GM18861 (cell line): Measurements from ENCODE around the gene SEMA6A.

Source experiments
- ATAC-seq: cut with Tn5 transposase; IDR thresholded peaks from one replicate; pipeline ENCODE4 v1.9.1; 2021; ENCODE audit not compliant: unreplicated experiment

Gene SEMA6A

DNA sequence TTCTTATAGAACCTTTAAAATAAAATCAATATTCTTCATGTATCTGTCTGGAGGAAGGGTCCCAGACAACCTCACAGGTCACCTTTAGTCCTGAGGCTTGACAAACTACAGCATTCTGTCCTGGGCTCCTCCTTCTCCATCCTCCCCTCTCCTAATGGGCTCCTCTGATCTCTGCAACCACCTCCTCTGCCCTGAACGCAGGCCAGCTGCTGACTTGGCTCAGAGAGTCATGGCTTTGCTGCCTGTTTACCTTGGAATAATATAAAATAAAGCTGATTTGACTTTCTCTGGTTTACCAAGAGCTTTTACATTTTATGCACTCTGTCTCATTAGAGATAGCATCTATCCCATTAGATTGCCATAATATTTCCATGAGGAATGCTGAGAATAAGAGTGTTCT lies 159.4 kb downstream of the SEMA6A start:
- ATAC-seq: no peak

DNA sequence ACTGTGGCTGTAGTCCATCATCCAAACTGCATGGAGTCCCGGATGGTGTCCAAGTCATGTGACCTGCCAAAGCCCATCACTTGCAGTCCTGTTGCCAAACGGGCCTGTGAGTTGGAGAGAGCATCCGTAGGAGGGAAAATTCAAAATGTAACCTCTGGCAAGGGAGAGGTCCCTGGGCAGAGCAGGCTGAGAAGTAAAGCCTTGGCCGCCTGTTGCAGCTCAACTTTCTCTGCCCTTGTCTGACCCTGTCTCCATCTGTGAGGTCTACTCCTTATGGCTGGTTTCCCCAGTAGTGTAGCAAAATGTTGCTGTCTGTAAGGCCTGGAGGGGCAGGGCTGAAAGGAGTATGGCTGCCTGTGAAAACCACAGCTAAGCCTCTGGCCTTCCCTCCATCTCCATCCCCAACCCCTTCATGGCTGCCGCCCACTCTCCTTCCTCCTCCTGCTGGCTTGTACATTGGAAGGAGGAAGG lies 163.5 kb downstream of the SEMA6A start:
- ATAC-seq: no peak

DNA sequence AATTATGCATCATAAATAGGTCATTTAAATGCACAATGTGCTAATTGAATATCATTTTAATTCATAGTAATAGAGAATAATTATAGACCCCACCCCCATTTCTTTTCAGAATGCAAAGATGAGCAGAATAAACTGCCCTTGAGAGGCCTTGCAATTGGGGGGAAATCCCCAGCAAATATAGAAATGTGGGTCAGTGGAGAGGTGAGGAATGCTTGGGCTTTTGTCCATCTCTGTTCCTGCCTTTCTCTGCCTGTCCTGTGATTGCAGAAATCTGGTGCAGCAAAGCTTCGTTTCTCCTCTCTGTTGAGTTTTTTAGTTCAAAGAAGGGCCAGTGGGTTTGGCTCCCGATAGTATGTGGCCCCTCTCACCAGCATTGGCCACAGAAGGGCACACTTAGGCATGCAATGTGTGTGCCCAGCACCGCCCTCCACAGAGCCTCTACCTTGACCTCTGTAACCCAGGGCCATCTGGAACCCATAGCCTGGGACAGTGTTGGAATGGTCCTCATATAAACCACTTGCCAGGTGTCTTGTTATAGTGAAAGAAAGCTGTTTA lies 164.2 kb downstream of the SEMA6A start:
- no peak for ATAC-seq

DNA sequence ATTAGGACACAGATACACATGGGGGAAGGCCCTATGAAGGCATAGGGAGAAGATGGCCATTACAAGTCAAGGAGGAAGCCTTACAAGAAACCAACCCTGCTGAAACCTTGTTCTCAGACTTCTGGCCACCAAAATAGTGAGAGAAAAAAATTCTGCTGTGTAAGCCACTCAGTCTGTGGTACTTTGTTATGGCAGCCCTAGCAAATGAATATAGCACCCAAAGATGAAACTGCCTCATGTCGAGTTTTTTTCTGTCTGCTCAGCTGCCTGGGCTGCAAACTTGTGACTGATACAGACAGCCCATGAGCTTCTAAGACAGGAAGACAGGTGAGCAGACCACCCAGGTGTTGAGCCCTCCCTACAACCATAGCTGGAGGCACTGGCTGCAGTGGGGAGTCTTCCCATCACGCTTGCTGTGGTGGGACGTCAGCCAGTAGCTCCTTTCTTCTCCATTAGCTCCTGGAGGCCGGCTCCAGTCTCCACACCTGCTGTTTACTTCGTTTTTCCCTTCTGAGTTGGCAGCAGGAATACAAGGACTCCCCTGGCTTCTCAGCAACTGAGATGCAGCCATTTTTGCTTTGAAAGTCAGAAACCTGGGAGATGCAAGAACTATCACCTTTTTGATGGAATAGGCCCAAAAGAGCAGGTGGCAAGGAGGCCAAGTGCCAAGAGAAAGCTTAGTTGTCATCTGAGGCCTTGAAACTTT lies 164.9 kb downstream of the SEMA6A start:
- ATAC-seq: no peak

DNA sequence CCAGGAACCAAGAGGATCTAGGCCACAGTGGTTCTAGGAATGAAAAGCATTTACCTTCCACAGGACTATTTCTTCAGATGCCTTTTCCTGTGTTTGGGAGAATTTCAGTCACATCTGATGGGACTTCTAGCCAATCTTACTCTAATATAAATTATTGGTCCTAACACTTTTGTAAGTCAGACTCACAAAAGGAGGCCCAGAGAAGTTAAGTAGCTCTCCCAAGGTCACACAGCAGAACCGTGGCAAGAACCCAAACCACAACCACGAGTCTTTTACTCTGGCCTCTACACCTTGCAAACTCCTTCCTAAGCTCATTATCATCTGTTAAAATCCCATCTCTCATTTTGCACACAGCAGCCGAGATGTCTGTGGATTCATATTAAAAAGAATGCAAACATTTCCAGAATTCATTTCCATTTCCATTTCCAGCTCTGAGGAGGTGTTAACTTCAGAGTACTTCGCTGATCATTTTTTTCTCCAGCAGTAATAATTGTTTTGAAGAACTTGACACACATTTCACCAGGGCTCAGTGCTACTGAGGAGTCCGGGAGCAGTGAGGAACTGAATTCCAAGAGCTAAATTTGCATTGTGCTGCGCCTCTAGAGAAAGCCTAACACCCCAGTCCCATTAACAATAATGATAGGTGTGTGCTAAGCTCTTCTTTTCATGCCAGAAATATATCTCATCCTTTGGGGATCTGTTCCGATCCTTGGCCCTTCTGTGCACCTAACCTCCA lies 168.1 kb downstream of the SEMA6A start:
- ATAC-seq: no peak

DNA sequence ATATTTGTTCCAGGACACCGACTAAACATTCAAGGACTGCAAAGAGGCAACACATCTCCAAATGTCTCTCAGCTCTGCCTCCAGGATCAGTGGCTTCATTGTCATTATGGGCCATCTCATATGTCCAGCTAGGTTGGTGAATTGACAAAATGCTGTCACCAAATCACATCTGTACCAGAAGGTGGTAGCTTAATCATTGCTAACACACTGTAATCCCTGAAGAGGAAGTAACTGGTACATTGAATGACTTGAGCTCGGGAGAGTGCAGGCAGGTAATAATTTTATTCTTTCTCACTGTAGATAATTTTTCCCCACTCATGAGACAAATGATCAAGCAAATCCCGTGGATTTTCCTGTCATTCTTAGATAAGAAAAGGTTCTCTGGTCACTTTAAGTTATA lies 169.8 kb downstream of the SEMA6A start:
- ATAC-seq: peak; percentile 90

DNA sequence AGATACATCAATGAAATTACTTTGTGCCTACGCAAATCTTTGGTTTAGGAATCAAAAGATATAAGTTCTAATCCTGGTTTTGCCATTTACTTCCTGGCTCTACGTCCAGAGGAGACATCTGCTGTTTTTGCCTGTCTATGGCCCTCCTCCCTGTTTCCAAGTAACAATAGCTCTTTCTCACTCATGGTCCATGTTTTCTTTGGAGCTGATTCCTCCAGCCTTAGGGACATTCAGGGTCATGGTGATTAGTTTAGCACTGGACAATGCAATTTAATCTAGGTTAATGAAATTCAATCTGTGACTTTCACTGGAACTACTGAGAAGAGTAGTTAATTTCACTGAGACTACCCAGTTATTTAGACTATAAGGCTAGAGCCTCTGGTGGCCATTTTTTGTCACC lies 170.6 kb downstream of the SEMA6A start:
- no peak for ATAC-seq

DNA sequence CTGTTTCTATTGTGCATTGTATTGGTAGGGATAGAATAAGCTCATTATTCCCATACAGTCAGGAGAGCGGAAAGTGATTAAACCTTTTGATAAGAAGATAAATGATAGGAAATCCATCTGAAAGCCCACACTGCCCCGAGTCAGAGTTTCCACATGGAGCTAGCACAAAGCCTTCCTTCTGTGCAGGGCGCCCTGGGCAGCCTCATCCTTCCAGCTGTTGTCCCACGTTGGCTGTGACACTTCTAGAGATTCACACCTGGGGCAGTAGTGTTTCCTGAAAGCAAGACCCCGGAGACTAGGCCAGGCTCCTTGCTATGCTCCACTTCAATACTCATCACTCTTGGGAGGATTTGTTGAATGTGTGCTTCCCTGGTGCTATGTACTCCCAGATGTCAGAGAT lies 172.4 kb downstream of the SEMA6A start:
- ATAC-seq: no peak

DNA sequence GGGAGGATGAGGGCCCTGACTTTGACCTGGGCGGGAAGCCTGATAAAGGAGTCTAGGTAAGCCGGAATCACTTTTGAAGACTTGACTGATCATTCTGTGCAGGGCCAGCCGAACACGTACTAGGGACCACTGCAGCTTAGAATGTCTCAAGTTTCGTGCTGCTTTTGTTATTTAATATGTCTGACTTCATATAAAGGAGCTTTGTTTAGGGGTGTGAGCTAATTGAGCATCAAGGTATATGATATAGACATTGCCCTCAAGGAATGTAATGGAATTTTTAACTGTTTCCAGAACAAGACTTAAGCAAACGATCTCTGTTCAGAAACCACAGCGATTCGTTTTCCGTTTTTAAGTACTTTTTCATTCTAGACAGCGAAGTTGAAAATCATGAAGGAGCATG lies 173.0 kb downstream of the SEMA6A start:
- ATAC-seq: no peak

DNA sequence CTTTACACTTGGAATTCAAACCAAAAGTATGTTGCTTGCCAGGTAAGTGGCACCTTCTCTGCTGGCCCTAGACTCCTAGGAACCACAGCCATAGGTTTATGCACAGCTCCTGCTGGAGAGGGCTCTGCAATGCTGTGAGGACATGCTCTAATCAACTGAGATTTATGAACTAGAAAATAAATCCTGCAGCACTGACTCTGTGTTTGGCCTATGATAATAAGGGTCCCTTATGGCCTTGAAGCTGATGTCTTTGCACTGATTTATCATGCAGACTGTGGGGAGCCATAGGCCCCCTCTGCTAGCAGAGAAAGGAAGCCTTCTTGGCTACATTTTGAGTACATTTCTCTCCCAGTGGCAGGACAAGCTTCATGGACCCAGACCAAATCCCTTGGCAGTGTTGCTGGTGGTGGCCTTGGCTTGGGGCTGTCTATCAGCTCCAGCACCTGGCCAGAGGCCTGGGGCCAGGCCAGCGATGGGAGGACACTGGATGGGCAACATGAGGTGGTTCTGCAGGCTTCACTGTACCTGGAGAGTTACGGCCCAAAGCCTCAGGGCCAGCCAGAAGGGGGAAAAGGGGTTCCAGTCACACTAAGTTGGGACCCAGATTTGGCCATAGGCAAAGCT lies 178.0 kb downstream of the SEMA6A start:
- no peak for ATAC-seq

DNA sequence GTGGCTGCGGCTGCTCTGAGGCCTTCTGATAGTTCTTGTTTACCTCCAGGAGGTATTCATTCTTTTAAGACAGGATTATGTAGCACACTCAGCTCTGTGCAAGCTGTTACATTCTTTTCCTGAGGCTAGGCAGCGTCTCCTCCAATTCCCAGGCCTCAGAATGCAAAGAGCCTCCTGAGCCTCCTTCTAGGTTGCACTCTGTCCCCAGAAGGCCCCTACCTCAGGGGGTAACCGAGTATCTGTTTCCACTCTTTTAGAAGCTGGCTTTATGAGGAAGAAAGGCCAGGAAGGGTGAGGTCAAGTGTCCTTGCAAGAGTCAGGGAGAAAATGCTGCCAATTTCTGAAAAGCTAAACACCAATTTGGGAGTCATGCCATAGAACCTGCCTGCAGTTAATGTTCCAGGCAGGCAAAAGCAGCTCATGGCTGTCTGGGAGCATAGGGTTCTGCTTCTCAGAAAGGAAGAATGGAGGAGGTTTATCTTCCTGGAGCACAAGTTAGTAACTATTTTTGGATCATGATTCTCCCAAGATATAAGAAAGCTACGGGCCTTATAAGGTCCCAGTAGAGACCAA lies 178.9 kb downstream of the SEMA6A start:
- no peak for ATAC-seq

DNA sequence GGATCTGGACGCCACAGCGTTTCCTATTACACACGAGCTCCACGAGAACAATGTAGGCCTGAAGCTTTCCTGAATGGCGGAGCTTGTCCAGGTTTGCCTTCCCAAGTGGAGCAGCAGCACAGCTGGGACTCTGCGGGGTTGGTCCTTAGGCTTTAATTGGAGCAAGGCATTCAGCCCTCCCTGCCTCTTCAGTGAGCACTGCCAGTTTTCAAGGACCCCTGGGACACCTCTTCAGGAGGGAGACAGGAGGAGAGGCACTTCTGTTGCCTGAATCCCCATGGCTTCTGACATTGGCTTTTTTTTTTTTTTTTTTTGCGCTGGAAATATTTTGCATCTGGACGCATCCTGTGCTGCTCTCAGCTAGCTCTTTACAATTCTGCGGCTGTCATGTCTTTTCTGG lies 179.4 kb downstream of the SEMA6A start:
- ATAC-seq: no peak

DNA sequence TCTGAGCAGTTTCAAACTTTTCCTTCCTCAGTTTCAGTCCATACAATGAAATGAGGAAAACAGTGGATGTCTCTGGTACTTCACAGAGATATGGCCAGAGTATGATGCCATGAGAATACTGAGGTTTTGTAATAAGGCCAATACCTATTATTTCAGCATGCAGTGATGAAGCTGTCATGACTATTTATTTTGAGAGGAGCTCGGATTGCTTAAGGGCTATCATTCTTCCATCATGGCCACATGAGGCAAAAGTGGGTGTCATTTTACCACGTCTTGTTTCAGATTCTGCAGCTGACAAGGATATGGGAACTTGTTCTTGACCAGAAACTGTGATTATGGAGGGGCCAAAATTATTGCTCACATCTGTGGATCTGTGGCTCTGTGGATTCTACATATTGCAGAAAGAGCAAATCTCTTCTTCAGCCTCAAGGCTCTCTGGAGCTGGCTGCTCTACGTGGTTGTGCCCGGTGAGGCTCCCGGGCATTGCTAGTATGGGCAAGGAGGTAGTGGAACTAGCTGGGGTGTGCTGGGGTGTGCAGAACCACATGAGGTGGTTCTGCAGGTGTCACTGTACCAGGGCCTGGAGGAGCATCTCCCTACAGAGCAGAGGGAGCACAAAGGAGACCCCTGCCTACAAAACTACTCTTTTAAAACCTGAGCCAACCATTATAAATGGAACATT lies 180.3 kb downstream of the SEMA6A start:
- no peak for ATAC-seq
